Caco-2 (cell line): Measurements from ENCODE around the gene PRX. TPM values are rescaled to one million over a fixed set of nuclear protein-coding genes. Genes with fewer than 3 reads are reported as not detected.

Experiments used
- BruUV-seq: library from RNA; stranded (reverse); fragments of 400-500 nt; replicated peaks from 2 replicates; lab custom pipeline; 2021; lab: Mats Ljungman, UMichigan
- CTCF ChIA-PET: fragments of 300-600 bp; sonication (Branson Sonifier 250); formaldehyde crosslinking; loops from one replicate; lab custom pipeline; 2022; ENCODE audit warnings: antibody characterized with exemption; lab: Charles Lee
- POLR2A ChIA-PET: fragments of 300-600 bp; sonication (Branson Sonifier 250); formaldehyde crosslinking; loops from one replicate; lab custom pipeline; 2022; ENCODE audit warnings: antibody characterized with exemption; lab: Charles Lee
- DNase-seq, 2 experiments: peaks; one replicate each; pipeline versions ENCODE4 v3.0.0 to v3.0.0-alpha.2; 2020 to 2022
- H3K27me3 ChIP-seq: replicated peaks from 2 replicates; pipeline ENCODE4 v1.6.0; 2011; ENCODE audit warnings: low read length; ENCODE audit not compliant: control insufficient read depth, insufficient read depth
- H3K36me3 ChIP-seq: 2 replicates; pipeline ENCODE4 v1.5.1; 2011; ENCODE audit warnings: low read length; ENCODE audit not compliant: control insufficient read depth, insufficient read depth
- H3K4me1 ChIP-seq: fragments of 250-450 bp; sonication (Bioruptor Pico); 2 replicates; pipeline ENCODE4 v1.5.1; 2020; ENCODE audit warnings: mild to moderate bottlenecking
- H3K4me3 ChIP-seq: 2 replicates; pipeline ENCODE4 v1.5.1; 2011; ENCODE audit warnings: low read depth, mild to moderate bottlenecking, control low read depth, low read length
- H3K9me3 ChIP-seq: fragments of 250-450 bp; sonication (Bioruptor Pico); 2 replicates; pipeline ENCODE4 v1.5.1; 2020; ENCODE audit warnings: mild to moderate bottlenecking, moderate library complexity
- H3K27ac Mint-ChIP-seq: one replicate; pipeline ENCODE4 v1.8.0; 2022; ENCODE audit warnings: mixed read lengths; ENCODE audit not compliant: unreplicated experiment
- H3K27me3 Mint-ChIP-seq: one replicate; pipeline ENCODE4 v1.8.0; 2022; ENCODE audit warnings: mixed read lengths; ENCODE audit not compliant: insufficient read depth, unreplicated experiment
- H3K36me3 Mint-ChIP-seq: one replicate; pipeline ENCODE4 v1.8.0; 2022; ENCODE audit warnings: mild to moderate bottlenecking, mixed read lengths; ENCODE audit not compliant: insufficient read depth, unreplicated experiment
- H3K4me1 Mint-ChIP-seq: one replicate; pipeline ENCODE4 v1.8.0; 2022; ENCODE audit warnings: low read depth, mixed read lengths; ENCODE audit not compliant: unreplicated experiment
- H3K4me3 Mint-ChIP-seq: one replicate; pipeline ENCODE4 v1.8.0; 2022; ENCODE audit warnings: mild to moderate bottlenecking, moderate library complexity, mixed read lengths; ENCODE audit not compliant: unreplicated experiment
- H3K9me3 Mint-ChIP-seq: one replicate; pipeline ENCODE4 v1.8.0; 2022; ENCODE audit warnings: mixed read lengths; ENCODE audit not compliant: unreplicated experiment
- CTCF ChIP-seq, 2 experiments: fragments of 200-600 bp in 1 of 2; IDR thresholded peaks; 1 replicate in 1 of 2; 2 replicates in 1 of 2; pipeline versions ENCODE4 v1.5.1 to v1.8.0; 2011 to 2022; ENCODE audit warnings: antibody characterized with exemption in 1 of 2, control low read depth in 1 of 2, inconsistent platforms in 1 of 2, low read depth in 1 of 2, low read length in 1 of 2, mild to moderate bottlenecking in 1 of 2, moderate library complexity in 1 of 2; ENCODE audit not compliant: insufficient read depth in 1 of 2, severe bottlenecking in 1 of 2, unreplicated experiment in 1 of 2
- intact Hi-C: fragments of 100-400 bp; cut with micrococcal nuclease; formaldehyde crosslinking; loops from one replicate; pipeline ENCODE4 v1.10.0; 2022; ENCODE audit not compliant: unreplicated experiment
- total RNA-seq: library from RNA; stranded (reverse); gene quantifications from 2 replicates; pipeline ENCODE4 v1.2.3, GENCODE V29; 2022

The PRX gene
- total RNA-seq, 1 experiment from 2014 or later = 2.5 TPM

- ChIA-PET POLR2A (no interaction called here), CTCF (no interaction called here)
- H3K27ac Mint-ChIP-seq = peak overlapping the region; percentile 20
- peak; percentile 65 to 69 for DNase-seq
- peaks cover 8% of the 10 kb centered on the region for H3K4me1 Mint-ChIP-seq
- H3K9me3 Mint-ChIP-seq = no peaks in the 10 kb centered on the region
- BruUV-seq = no TSS peak
- Histone ChIP-seq H3K27me3 (no peaks in the 10 kb centered on the region), H3K4me1 (peaks cover 10% of the 10 kb centered on the region), H3K9me3 (no peaks in the 10 kb centered on the region), H3K4me3 (no peak overlapping the region), H3K36me3 (no peaks in the 10 kb centered on the region)
- H3K36me3 Mint-ChIP-seq = no peaks in the 10 kb centered on the region
- H3K27me3 Mint-ChIP-seq = no peaks in the 10 kb centered on the region
- intact Hi-C loops = no loop called here
- TF ChIP-seq CTCF (IDR thresholded peaks at IDR 0.05; ENCODE audit: insufficient read depth in 1 of 2, low read depth in 1 of 2, low read length in 1 of 2, severe bottlenecking in 1 of 2, unreplicated experiment in 1 of 2) = peak; percentile 52 to 65
- no peak overlapping the region for H3K4me3 Mint-ChIP-seq
Observed at GRCh38 chr19:40392894-40393517, 20.2 kb downstream of the PRX start.

- Mint-ChIP-seq H3K36me3 (no peaks in the 10 kb centered on the region), H3K9me3 (no peaks in the 10 kb centered on the region), H3K27ac (no peak overlapping the region), H3K4me3 (no peak overlapping the region), H3K27me3 (no peaks in the 10 kb centered on the region), H3K4me1 (peaks cover 8% of the 10 kb centered on the region)
- intact Hi-C loops = no loop called here
- no peak for DNase-seq
- CTCF ChIA-PET = no interaction called here
- H3K36me3 ChIP-seq = no peaks in the 10 kb centered on the region
- no peaks in the 10 kb centered on the region for H3K9me3 ChIP-seq
- no TSS peak for BruUV-seq
- peaks cover 10% of the 10 kb centered on the region for H3K4me1 ChIP-seq
- no peak for TF ChIP-seq CTCF (IDR thresholded peaks at IDR 0.05; ENCODE audit: insufficient read depth in 1 of 2, low read depth in 1 of 2, low read length in 1 of 2, severe bottlenecking in 1 of 2, unreplicated experiment in 1 of 2)
- POLR2A ChIA-PET = no interaction called here
- H3K27me3 ChIP-seq = no peaks in the 10 kb centered on the region
- no peak overlapping the region for H3K4me3 ChIP-seq
Observed at GRCh38 chr19:40392123-40392522, 21.1 kb downstream of the PRX start.

- Histone ChIP-seq H3K36me3 (no peaks in the 10 kb centered on the region), H3K4me3 (no peak within 1 kb of the TSS), H3K27me3 (no peaks in the 10 kb centered on the region), H3K9me3 (no peaks in the 10 kb centered on the region), H3K4me1 (peaks cover 10% of the 10 kb centered on the region)
- CTCF ChIA-PET = no interaction called here
- Mint-ChIP-seq H3K9me3 (no peaks in the 10 kb centered on the region), H3K4me1 (peaks cover 10% of the 10 kb centered on the region), H3K27me3 (no peaks in the 10 kb centered on the region), H3K27ac (no peak within 1 kb of the TSS), H3K36me3 (no peaks in the 10 kb centered on the region), H3K4me3 (no peak within 1 kb of the TSS)
- no peak for TF ChIP-seq CTCF (IDR thresholded peaks at IDR 0.05; ENCODE audit: insufficient read depth in 1 of 2, low read depth in 1 of 2, low read length in 1 of 2, severe bottlenecking in 1 of 2, unreplicated experiment in 1 of 2)
- no peak for DNase-seq
- no TSS peak for BruUV-seq
- POLR2A ChIA-PET = no interaction called here
- intact Hi-C loops = no loop called here
Observed at GRCh38 chr19:40390084-40390742, 23.0 kb downstream of the PRX start, which contains the start of gene HIPK4. Gene HIPK4 (minus strand): TSS chr19:40390181. CDS start chr19:40389902, 279 bp downstream.
